ENCODE results near the gene LIMS2. TPM values are rescaled to one million over a fixed set of nuclear protein-coding genes. Genes with fewer than 3 reads are reported as not detected.

LIMS2 gene
- total and polyA plus RNA-seq, 2 donors (not counting 3 experiments of a cell fraction or from before 2014, with no cell fraction given), result 48.3 to 55.6 TPM

- Histone ChIP-seq H3K9ac (replicated peaks; ENCODE audit: extremely low read depth, insufficient read depth, low read length) (no peak overlapping the region), H3K4me3 (replicated peaks in 1 of 3; ENCODE audit: insufficient read depth in 1 of 3, low read depth in 1 of 3, low read length in 3 of 3) (peak overlapping the region; percentile 15 to 58 (median 46)), H3K4me2 (ENCODE audit: insufficient read depth, low read length) (peak overlapping the region; percentile 56), H3K27me3 (ENCODE audit: control insufficient read depth in 2 of 2, insufficient read depth in 2 of 2, low read length in 2 of 2) (no peaks in the 10 kb centered on the region), H4K20me1 (replicated peaks; ENCODE audit: control insufficient read depth, extremely low read depth, insufficient read depth, low read length) (no peaks in the 10 kb centered on the region), H3K4me1 (ENCODE audit: control insufficient read depth, extremely low read depth, insufficient read depth, low read length) (peaks cover 18% of the 10 kb centered on the region), H3K79me2 (ENCODE audit: control insufficient read depth, insufficient read depth, low read length) (no peaks in the 10 kb centered on the region), H3K36me3 (ENCODE audit: control insufficient read depth in 2 of 2, extremely low read depth in 1 of 2, insufficient read depth in 2 of 2, low read length in 2 of 2) (no peaks in the 10 kb centered on the region), H3K9me3 (replicated peaks; ENCODE audit: control insufficient read depth, insufficient read depth, low read length) (no peaks in the 10 kb centered on the region), H3K9me1 (replicated peaks; ENCODE audit: control insufficient read depth, extremely low read depth, insufficient read depth, low read length) (no peaks in the 10 kb centered on the region), H3K27ac (ENCODE audit: insufficient read depth, low read depth, low read length) (no peak overlapping the region), H2AFZ (ENCODE audit: low read depth, low read length) (peak overlapping the region; percentile 77)
- DNase-seq (ENCODE audit: low read depth, low spot score) (no peak), FAIRE-seq (no peak)
- dilution Hi-C loops (cut with MboI; ENCODE audit: extremely low pct_ligation_motif_present, low sequenced_read_pairs), result no loop called here
- ChIA-PET POLR2A (interaction anchor here (0.6 to 1.2 kb wide), 3 partner anchors 23 to 27 kb away, joined by 3 read pairs; partner anchors contain the start of gene SFT2D3), CTCF (interaction anchor here (0.8 to 5.7 kb wide), 19 partner anchors 9 to 350 kb away, joined by 3 to 151 read pairs (median 7); partner anchors contain the start of gene IWS1)
- TF ChIP-seq POLR2A (IDR thresholded peaks at IDR 0.05; ENCODE audit: low read depth, low read length) (peak; percentile 26), EZH2 (IDR thresholded peaks at IDR 0.05; ENCODE audit: borderline replicate concordance, low read depth, low read length, severe bottlenecking) (no peak)
- intact Hi-C loops (cut with micrococcal nuclease), result loop anchor here (1.0 to 2.0 kb wide), 5 partner anchors 16 to 83 kb away; partner anchors contain the start of gene SFT2D3
- no TSS peak for BruUV-seq (replicated peaks)
Measured at GRCh38 chr2:127674241-127675209, 805 bp downstream of the LIMS2 start.

GRCh38 chr2:127673291-127674069 is 1.9 kb downstream of the LIMS2 start:
- Histone ChIP-seq H3K9ac (replicated peaks; ENCODE audit: extremely low read depth, insufficient read depth, low read length) (no peak overlapping the region), H3K27me3 (ENCODE audit: control insufficient read depth in 2 of 2, insufficient read depth in 2 of 2, low read length in 2 of 2) (no peaks in the 10 kb centered on the region), H3K27ac (ENCODE audit: insufficient read depth, low read depth, low read length) (no peak overlapping the region), H2AFZ (ENCODE audit: low read depth, low read length) (no peak overlapping the region), H3K36me3 (ENCODE audit: control insufficient read depth in 2 of 2, extremely low read depth in 1 of 2, insufficient read depth in 2 of 2, low read length in 2 of 2) (no peaks in the 10 kb centered on the region), H4K20me1 (replicated peaks; ENCODE audit: control insufficient read depth, extremely low read depth, insufficient read depth, low read length) (no peaks in the 10 kb centered on the region), H3K9me1 (replicated peaks; ENCODE audit: control insufficient read depth, extremely low read depth, insufficient read depth, low read length) (no peaks in the 10 kb centered on the region), H3K4me2 (ENCODE audit: insufficient read depth, low read length) (peak overlapping the region; percentile 56), H3K79me2 (ENCODE audit: control insufficient read depth, insufficient read depth, low read length) (no peaks in the 10 kb centered on the region), H3K9me3 (replicated peaks; ENCODE audit: control insufficient read depth, insufficient read depth, low read length) (no peaks in the 10 kb centered on the region), H3K4me1 (ENCODE audit: control insufficient read depth, extremely low read depth, insufficient read depth, low read length) (peaks cover 18% of the 10 kb centered on the region), H3K4me3 (replicated peaks in 1 of 3; ENCODE audit: insufficient read depth in 1 of 3, low read depth in 1 of 3, low read length in 3 of 3) (no peak overlapping the region)
- dilution Hi-C loops (cut with MboI; ENCODE audit: extremely low pct_ligation_motif_present, low sequenced_read_pairs) (no loop called here), intact Hi-C loops (cut with micrococcal nuclease) (loop anchor here (2.0 kb wide), 2 partner anchors 15 to 25 kb away; no protein-coding TSS in a partner anchor)
- TF ChIP-seq CTCF (IDR thresholded peaks at IDR 0.05; ENCODE audit: extremely low read depth in 1 of 2, insufficient read depth in 1 of 2, low read depth in 1 of 2, low read length in 2 of 2) (no peak), POLR2AphosphoS5 (IDR thresholded peaks at IDR 0.05; ENCODE audit: insufficient read depth, low read depth, low read length) (no peak), FOS (IDR thresholded peaks at IDR 0.05; ENCODE audit: borderline replicate concordance, insufficient read depth, low read length) (no peak), EZH2 (IDR thresholded peaks at IDR 0.05; ENCODE audit: borderline replicate concordance, low read depth, low read length, severe bottlenecking) (no peak), JUN (IDR thresholded peaks at IDR 0.05; ENCODE audit: borderline replicate concordance, insufficient read depth, insufficient read length, low read depth) (no peak), GATA2 (IDR thresholded peaks at IDR 0.05; ENCODE audit: insufficient read depth, insufficient read length, low read depth, low read length) (no peak), MYC (IDR thresholded peaks at IDR 0.05; ENCODE audit: low read depth, low read length) (no peak), MAX (IDR thresholded peaks at IDR 0.05; ENCODE audit: insufficient read depth, insufficient read length) (no peak), POLR2A (IDR thresholded peaks at IDR 0.05; ENCODE audit: low read depth, low read length) (no peak)
- FAIRE-seq (no peak), DNase-seq (ENCODE audit: low read depth, low spot score) (no peak)
- CTCF ChIA-PET, result interaction anchor here (1.2 to 5.7 kb wide), 6 partner anchors 9 to 80 kb away, joined by 3 to 151 read pairs (median 38); no protein-coding TSS in a partner anchor
- BruUV-seq (replicated peaks), result no TSS peak
- POLR2A ChIA-PET, result no interaction called here
